Heart left ventricle (tissue), 13 donors: ENCODE results near the gene GOLGA6C.
"Not testable (repeated sequence)": the region's sequence is repeated elsewhere in the genome, so short reads cannot be mapped to it uniquely, and the experiment has no call there.

Experiments used
- POLR2A ChIP-seq, 2 donors: fragments of 450-650 bp; IDR thresholded peaks; one replicate each; pipeline ENCODE4 v1.6.1; 2017; ENCODE audit warnings: antibody characterized with exemption in 2 of 2, mild to moderate bottlenecking in 2 of 2, moderate library complexity in 2 of 2
- TF ChIP-seq, protein P1 (sequence below), 12 donors: fragments of 200-600 bp; sonication (generic) in 4 of 12; IDR thresholded peaks; one replicate each; pipeline versions ENCODE4 v1.5.0 to v1.8.0; 2018 to 2022; ENCODE audit warnings: antibody characterized with exemption in 12 of 12, mild to moderate bottlenecking in 5 of 12
- donor health status: ischemic (EF 13 %, LVEDD 7.1; RV severe dilation, severe dysfunction).
- donor health status: DM: no; HTN: yes; CAD: no.
- donor health status: DM: no; HTN: no; CAD: no.
- donor health status: ischemic (EF 25% LVEDD 6.9; RV normal size, moderate dysfunction).
- donor health status: ischemic (EF 25% LVEDD 5.7; RV mildly dilated, moderate dysfunction).
- donor health status: ischemic (EF 35%, LVEDD 5.7; RV mildly dilated, moderate dysfunction).
- donor health status: nonischemic (EF 11% LVEDD 7.7; RV severe dilation, severe dysfunction).
- donor health status: DM: yes; HTN: yes; CAD: no.
- donor health status: PGD.
- donor health status: ischemic (EF 29% LVEDD 5.4; RV normal size, mild dysfunction).
- donor health status: nonischemic (EF 23%, LVEDD 6.1; RV moderate dilation, normal function).

DNA sequence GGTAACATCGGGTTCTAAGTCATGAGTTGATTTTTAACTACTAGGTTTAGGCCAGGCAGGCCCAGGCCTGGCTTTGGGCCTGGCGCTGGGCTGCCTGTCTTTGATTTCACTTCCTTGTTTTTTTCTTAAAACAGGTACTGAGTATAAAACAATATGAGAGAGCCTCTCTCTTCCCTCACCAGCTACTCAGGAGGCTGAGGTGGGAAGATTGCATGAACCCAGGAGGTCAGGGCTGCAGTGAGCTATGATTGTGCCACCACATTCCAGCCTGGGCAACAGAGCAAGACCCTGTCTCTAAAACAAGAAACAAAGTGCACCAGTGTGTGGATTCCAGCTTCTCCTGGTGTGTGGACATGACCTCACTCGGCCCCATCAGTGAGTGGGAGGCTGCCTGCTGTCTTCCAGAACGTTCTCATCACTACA, 38.6 kb upstream of the GOLGA6C start:
- TF ChIP-seq POLR2A (IDR thresholded peaks at IDR 0.05), result not testable (repeated sequence)
- TF ChIP-seq, protein P1, sequence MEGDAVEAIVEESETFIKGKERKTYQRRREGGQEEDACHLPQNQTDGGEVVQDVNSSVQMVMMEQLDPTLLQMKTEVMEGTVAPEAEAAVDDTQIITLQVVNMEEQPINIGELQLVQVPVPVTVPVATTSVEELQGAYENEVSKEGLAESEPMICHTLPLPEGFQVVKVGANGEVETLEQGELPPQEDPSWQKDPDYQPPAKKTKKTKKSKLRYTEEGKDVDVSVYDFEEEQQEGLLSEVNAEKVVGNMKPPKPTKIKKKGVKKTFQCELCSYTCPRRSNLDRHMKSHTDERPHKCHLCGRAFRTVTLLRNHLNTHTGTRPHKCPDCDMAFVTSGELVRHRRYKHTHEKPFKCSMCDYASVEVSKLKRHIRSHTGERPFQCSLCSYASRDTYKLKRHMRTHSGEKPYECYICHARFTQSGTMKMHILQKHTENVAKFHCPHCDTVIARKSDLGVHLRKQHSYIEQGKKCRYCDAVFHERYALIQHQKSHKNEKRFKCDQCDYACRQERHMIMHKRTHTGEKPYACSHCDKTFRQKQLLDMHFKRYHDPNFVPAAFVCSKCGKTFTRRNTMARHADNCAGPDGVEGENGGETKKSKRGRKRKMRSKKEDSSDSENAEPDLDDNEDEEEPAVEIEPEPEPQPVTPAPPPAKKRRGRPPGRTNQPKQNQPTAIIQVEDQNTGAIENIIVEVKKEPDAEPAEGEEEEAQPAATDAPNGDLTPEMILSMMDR (IDR thresholded peaks at IDR 0.05), result not testable (repeated sequence)
